DND-41 (cell line): ENCODE measurements around the gene POTEH.
"Not testable (repeated sequence)": the region's sequence is repeated elsewhere in the genome, so short reads cannot be mapped to it uniquely, and the experiment has no call there.

Source experiments
- EZH2 ChIP-seq: IDR thresholded peaks from 3 replicates; pipeline ENCODE4 v1.6.1; 2012; ENCODE audit warnings: borderline replicate concordance, low read depth, mild to moderate bottlenecking, moderate library complexity, low read length, inconsistent platforms; ENCODE audit not compliant: severe bottlenecking
- TF ChIP-seq, protein P1 (sequence below): IDR thresholded peaks from 2 replicates; pipeline ENCODE4 v1.5.1; 2012; ENCODE audit warnings: borderline replicate concordance, low read length, moderate library complexity, mild to moderate bottlenecking; ENCODE audit not compliant: poor library complexity, severe bottlenecking; ENCODE audit errors: extremely low read depth

DNA sequence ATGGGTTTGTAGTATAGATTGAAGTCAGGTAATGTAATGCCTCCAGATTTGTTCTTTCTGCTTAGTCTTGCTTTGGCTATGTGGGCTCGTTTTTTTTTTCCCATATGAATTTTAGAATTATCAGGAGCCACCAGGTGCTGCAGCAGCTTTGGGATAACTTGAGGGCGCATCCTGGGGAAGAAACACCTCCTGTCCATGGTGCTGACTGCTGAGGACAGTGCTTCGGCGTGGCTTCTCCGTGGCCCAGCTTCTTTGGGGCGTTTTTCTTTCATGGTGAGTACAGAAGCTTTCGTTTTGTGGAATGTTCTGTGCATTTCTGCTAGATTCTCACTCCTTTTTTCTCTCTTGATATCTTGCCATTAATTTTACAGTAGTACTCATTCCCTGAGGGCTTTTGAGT lies 37.9 kb upstream of the POTEH start:
- not testable (repeated sequence) for TF ChIP-seq EZH2
- TF ChIP-seq, protein P1, sequence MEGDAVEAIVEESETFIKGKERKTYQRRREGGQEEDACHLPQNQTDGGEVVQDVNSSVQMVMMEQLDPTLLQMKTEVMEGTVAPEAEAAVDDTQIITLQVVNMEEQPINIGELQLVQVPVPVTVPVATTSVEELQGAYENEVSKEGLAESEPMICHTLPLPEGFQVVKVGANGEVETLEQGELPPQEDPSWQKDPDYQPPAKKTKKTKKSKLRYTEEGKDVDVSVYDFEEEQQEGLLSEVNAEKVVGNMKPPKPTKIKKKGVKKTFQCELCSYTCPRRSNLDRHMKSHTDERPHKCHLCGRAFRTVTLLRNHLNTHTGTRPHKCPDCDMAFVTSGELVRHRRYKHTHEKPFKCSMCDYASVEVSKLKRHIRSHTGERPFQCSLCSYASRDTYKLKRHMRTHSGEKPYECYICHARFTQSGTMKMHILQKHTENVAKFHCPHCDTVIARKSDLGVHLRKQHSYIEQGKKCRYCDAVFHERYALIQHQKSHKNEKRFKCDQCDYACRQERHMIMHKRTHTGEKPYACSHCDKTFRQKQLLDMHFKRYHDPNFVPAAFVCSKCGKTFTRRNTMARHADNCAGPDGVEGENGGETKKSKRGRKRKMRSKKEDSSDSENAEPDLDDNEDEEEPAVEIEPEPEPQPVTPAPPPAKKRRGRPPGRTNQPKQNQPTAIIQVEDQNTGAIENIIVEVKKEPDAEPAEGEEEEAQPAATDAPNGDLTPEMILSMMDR = not testable (repeated sequence)
